ENCODE data around the gene MYT1. TPM values are rescaled to one million over a fixed set of nuclear protein-coding genes. Genes with fewer than 3 reads are reported as not detected.

MYT1 gene
- total RNA-seq, 4 donors from 2014 or later = not detected

- Histone ChIP-seq H3K9me3 (no peaks in the 10 kb centered on the region), H3K27me3 (peaks cover 0 to 22% (median 0%) of the 10 kb centered on the region in 4 donors), H3K4me1 (peaks cover 21 to 25% (median 23%) of the 10 kb centered on the region in 4 donors), H3K27ac (replicated peaks in 1 of 4) (no peak overlapping the region), H3K36me3 (no peaks in the 10 kb centered on the region), H3K4me3 (no peak overlapping the region)
- DNase-seq (ENCODE audit: extremely low spot score) = no peak
- TF ChIP-seq POLR2A (IDR thresholded peaks at IDR 0.05; ENCODE audit: low read depth) = no peak
- TF ChIP-seq, protein P1, sequence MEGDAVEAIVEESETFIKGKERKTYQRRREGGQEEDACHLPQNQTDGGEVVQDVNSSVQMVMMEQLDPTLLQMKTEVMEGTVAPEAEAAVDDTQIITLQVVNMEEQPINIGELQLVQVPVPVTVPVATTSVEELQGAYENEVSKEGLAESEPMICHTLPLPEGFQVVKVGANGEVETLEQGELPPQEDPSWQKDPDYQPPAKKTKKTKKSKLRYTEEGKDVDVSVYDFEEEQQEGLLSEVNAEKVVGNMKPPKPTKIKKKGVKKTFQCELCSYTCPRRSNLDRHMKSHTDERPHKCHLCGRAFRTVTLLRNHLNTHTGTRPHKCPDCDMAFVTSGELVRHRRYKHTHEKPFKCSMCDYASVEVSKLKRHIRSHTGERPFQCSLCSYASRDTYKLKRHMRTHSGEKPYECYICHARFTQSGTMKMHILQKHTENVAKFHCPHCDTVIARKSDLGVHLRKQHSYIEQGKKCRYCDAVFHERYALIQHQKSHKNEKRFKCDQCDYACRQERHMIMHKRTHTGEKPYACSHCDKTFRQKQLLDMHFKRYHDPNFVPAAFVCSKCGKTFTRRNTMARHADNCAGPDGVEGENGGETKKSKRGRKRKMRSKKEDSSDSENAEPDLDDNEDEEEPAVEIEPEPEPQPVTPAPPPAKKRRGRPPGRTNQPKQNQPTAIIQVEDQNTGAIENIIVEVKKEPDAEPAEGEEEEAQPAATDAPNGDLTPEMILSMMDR (IDR thresholded peaks at IDR 0.05) = no peak
- no peak for TF ChIP-seq POLR2AphosphoS5 (IDR thresholded peaks at IDR 0.05)
- no peak for TF ChIP-seq EP300 (IDR thresholded peaks at IDR 0.05)
- intact Hi-C loops (cut with DNase I) = no loop called here
- 72% methylated on average over 5 of the region's 7 CpGs for WGBS
These were observed 44.9 kb downstream of the MYT1 start for GRCh38 chr20:64209148-64209547.

DNA sequence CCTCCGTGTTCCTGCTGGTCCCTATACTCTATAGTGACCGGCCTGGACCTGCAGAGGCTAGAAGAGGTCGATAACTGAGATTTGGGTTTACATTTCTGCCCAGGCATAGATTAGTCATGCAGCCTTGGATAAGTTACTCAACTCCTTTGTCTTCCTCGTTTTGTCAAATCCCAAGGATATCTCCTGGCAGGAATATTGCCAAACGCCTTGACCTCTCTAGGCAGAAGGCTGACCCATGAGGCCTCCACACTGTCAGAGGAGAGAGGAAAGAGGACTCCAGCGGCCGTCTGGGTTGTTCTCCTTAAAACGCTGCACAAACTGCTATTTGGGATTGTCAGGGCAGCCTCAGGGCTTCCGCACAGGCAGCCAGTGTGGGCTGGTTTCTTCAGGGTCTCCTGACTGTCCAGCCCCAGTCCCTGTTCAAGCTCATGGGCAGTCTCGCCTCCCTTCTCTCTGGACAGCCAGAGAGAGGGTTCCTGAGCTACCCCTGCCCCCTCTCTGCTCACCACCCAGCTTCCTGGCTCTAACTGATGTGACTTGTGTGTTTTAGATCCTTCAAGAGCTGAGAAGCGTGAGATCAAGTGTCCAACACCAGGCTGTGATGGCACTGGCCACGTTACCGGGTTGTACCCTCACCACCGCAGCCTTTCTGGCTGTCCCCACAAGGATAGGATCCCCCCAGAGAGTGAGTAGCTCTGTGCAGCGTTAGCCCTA lies 46.6 kb downstream of the MYT1 start:
- TF ChIP-seq, protein P1 (IDR thresholded peaks at IDR 0.05) = no peak
- TF ChIP-seq POLR2AphosphoS5 (IDR thresholded peaks at IDR 0.05) (no peak), POLR2A (IDR thresholded peaks at IDR 0.05; ENCODE audit: low read depth) (no peak), EP300 (IDR thresholded peaks at IDR 0.05) (no peak)
- WGBS = 88% methylated on average over 12 of the region's 15 CpGs
- H3K27me3 ChIP-seq = peaks cover 0 to 6% (median 0%) of the 10 kb centered on the region in 4 donors
- H3K27ac ChIP-seq (replicated peaks in 1 of 4) = no peak overlapping the region
- H3K4me3 ChIP-seq = no peak overlapping the region
- no peaks in the 10 kb centered on the region for H3K36me3 ChIP-seq
- H3K4me1 ChIP-seq = peaks cover 23 to 39% (median 29%) of the 10 kb centered on the region in 4 donors
- no peaks in the 10 kb centered on the region for H3K9me3 ChIP-seq
- DNase-seq (ENCODE audit: extremely low spot score) = no peak
- intact Hi-C loops (cut with DNase I) = no loop called here

- intact Hi-C loops (cut with DNase I) = no loop called here
- DNase-seq (ENCODE audit: extremely low spot score) = no peak
- 85% methylated on average over 12 of the region's 21 CpGs for WGBS
- H3K4me3 ChIP-seq = no peak overlapping the region
- no peaks in the 10 kb centered on the region for H3K36me3 ChIP-seq
- peaks cover 29 to 49% (median 36%) of the 10 kb centered on the region in 4 donors for H3K4me1 ChIP-seq
- no peaks in the 10 kb centered on the region for H3K9me3 ChIP-seq
- H3K27me3 ChIP-seq = no peaks in the 10 kb centered on the region
- H3K27ac ChIP-seq (replicated peaks in 1 of 4) = peak overlapping the region in 3 of 4 donors; percentile 38 to 70 (median 67)
- TF ChIP-seq EP300 (IDR thresholded peaks at IDR 0.05) (no peak), POLR2A (IDR thresholded peaks at IDR 0.05; ENCODE audit: low read depth) (no peak), POLR2AphosphoS5 (IDR thresholded peaks at IDR 0.05) (no peak)
- TF ChIP-seq, protein P1 (IDR thresholded peaks at IDR 0.05) = no peak
These were observed 47.8 kb downstream of the MYT1 start for GRCh38 chr20:64211874-64212658.

DNA sequence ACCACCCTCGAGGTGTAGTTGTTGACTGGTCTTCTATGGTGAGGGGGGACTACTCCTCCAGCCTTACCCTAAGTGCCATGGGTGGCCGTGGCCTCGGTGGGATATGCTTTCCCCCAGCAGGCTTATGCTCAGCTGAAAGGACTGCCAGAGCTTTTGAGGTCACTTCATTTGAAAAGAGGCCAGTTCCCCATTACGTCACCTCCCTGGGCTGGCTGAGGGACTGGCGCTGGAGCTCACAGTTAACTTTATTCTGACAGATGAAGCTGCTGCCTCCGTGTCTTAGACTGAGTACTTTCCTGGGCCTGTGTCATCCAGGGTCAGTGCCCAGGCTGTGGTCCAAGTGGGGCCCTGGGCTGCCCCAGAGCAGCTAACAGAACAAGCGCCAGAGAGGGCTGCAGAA lies 48.5 kb downstream of the MYT1 start:
- no peak overlapping the region for H3K4me3 ChIP-seq
- no peaks in the 10 kb centered on the region for H3K36me3 ChIP-seq
- no peaks in the 10 kb centered on the region for H3K9me3 ChIP-seq
- TF ChIP-seq EP300 (IDR thresholded peaks at IDR 0.05) (no peak), POLR2A (IDR thresholded peaks at IDR 0.05; ENCODE audit: low read depth) (no peak), POLR2AphosphoS5 (IDR thresholded peaks at IDR 0.05) (no peak)
- TF ChIP-seq, protein P1 (IDR thresholded peaks at IDR 0.05) = no peak
- peaks cover 29 to 49% (median 36%) of the 10 kb centered on the region in 4 donors for H3K4me1 ChIP-seq
- peak overlapping the region; percentile 27 to 70 (median 52) for H3K27ac ChIP-seq (replicated peaks in 1 of 4)
- peak; percentile 93 for DNase-seq (ENCODE audit: extremely low spot score)
- no CpG with 5 or more reads among the region's 7 CpGs for WGBS
- no peaks in the 10 kb centered on the region for H3K27me3 ChIP-seq
- intact Hi-C loops (cut with DNase I) = no loop called here
